HG03354 (cell line): ENCODE data around the gene SLC22A12.

Experiments
- ATAC-seq: cut with Tn5 transposase; IDR thresholded peaks from one replicate; pipeline ENCODE4 v1.9.1; 2021; ENCODE audit warnings: mild to moderate bottlenecking; ENCODE audit not compliant: unreplicated experiment, poor library complexity, severe bottlenecking

The SLC22A12 gene

DNA sequence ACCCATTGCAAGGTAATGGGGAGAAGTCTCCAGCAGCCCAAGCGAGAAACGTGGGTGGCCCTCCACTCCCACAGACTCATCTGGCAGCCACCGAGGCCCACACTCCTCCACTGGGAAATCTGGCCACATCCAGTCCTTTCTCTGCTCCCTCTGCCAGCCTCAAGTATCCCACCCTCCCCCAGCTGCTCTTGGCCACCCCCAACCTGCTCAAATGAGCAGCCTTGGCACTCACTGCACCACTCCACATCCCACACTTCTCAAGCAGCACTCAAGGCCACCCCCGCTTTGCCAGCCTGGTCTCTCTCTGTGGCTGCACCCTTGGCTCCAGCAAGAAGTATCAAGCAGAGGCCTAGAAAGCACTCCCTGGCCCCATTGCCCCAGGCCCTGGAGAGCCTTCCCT, 28.2 kb downstream of the SLC22A12 start:
- no peak for ATAC-seq

DNA sequence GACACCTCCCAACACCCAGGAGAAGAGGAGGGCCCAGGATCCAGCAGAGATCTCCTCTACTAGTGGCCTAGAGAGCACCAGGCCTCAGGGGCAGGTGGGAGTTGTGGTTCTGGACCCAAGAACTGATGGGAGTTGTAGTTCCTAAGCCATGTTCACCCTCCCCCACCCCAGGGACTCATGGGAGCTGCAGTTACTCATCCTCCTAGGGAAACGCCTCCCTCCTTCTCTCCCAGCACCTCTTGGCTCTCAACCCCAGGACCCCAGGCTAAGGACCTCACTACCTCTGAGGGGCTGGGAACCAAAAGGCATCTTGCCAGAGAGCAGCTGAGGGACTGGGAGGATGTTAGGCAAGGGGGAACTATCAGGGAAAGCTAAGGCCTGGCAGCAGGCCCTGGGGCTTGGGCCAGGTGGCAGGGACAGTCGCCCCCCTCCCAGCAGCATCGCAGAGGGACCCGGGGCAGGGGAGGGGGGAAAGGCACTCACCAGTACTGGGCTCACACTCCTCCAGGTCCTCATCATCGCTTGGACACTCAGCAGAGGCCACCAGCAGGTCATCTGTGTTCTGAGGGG, 28.9 kb downstream of the SLC22A12 start:
- ATAC-seq = no peak

- ATAC-seq = no peak
Measured at GRCh38 chr11:64620381-64620971, 29.5 kb downstream of the SLC22A12 start.

GRCh38 chr11:64621283-64622019, 30.4 kb downstream of the SLC22A12 start:
- ATAC-seq = no peak

DNA sequence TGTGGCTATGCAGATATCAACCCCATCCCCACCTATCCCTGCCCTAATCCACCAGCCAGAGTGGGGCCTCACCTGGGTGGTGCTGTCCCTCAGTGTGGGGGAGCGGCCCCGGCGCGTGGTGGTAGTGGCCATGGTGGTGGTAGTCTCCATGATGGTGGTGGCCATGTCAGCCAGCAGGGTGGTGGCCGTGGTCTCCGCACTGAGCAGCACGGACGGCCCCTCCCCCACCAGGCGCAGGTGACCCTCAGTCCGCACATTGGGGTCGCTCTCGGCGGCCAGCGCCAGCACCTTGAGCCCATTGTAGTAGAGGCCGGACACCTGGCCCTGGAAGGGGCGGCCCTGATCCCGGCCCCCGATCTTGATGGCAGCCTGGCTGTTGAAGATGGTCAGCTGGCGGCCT, 31.7 kb downstream of the SLC22A12 start:
- no peak for ATAC-seq

DNA sequence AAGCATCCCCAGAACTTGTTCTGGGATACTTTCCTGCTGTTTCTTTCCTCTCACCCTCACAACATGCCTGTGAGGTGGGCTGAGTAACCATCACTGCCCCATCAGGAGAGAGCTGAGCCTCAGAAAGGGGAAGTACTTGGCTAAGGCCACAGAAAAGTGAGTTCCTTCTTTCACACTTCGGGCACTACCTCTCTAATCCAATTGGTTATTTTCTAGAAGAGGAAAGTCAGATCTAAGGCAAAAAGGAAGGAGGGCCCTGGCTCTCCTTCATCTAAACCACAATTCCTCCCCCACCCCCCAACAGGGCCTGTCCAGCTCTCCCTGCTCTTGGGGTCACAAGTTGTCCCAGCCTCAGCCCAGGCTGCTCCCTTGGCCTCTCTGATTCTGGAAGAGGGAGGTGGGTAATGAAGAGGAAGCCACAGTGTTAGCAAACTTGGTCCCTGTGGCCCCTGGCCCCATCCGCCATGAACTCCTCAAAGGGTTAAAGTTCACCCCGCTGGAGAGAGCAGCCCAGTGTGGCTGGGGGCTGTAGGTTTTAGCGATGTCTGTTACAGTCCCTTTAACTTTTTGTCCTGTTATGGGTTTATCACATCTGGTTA, 34.0 kb downstream of the SLC22A12 start:
- no peak for ATAC-seq

DNA sequence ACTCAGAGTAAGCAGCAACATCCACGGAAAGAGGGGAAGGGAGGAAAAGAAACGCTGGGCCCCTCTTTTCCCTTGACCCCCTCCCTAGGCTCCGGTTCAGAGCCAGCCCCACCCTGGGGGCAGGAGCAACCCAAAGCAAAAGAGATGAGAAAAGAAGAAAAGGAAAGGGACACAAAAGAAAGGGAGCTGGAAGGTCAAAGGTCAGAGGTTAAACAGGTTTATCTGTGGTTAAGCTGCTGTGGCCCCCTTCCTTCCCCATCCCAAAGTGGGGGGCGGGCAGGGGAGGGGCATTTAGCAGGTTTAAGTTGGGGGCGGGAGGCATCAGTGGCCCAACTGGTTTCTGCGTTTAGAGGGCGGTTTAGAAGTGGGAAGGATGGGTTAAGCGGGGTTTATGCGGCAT, 35.6 kb downstream of the SLC22A12 start:
- ATAC-seq = no peak

DNA sequence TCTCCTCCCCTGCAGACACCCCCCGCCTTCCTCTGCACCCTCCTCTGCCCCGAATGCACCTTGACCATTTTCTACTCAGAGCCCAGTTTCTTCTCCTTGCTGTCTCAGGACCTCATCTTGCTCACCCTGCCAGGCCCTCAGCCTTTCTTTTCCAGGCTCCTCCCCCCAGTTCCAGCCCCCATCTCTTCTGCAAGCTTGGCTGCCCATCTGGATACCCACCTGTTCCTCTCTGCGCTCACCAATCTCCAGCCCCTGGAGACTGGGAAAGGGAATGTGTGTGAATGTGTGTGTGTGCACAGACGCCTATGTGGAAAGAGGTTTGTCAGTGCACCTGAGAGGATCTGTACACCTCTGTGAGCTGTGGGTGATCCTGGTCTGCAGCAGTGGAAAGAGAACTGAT, 36.4 kb downstream of the SLC22A12 start:
- no peak for ATAC-seq

GRCh38 chr11:64628596-64628995, 37.6 kb downstream of the SLC22A12 start:
- ATAC-seq = no peak

- no peak for ATAC-seq
Measured at GRCh38 chr11:64629103-64629502, 38.1 kb downstream of the SLC22A12 start.

DNA sequence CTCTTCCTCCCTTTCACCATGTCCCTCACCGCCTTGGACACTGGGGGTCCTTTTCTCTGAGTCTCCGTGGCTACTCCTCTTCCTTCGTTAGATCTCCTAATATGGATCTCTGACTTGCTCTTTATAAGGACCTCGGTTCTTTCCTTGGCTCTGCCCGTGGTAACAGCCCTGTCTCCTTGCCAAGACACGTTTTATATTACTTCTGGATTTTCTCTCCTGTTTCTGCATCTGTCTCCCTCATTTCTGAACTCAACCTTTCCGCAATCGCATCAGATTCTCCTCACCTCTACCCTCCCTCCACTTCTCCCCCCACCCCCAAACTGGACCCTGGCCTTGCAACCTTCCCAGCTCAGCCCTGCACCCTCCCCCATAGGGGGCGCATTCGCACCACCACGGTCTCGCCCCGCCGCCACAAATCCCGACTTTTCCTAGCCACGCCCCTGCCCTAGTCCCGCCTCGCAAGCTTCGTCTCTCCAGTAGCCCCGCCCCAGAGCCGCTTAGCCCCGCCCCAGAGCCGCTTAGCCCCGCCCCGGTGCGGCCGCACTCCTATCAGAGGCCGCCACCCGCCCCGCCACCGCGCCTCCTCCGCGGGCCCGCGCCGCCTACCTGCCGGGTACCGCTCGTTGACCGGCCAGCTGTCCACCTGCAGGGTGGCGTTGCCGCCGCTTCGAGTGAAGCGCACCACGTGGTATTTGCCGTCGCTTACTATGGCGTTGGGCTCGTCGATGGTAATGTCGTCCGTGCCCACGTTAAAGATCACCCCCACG, 39.0 kb downstream of the SLC22A12 start:
- ATAC-seq = no peak

DNA sequence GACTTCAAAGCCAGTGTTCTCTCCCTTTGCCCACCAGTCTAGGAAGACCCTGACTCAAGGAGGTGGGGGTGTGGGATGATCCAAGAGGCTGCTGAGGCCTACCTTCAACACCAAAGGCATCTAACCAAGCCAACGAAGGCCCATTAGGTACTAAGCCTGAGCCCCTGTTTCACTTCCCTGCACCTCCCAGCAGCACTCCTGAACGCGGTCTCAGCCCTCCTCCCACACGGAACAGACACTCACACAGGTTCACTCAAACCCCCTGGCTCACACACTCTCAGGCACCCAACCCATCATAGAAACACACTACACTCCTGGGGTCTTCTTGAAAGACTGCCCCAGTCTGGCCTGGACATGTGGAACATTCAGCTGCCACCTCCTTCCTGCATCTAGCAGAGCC, 40.7 kb downstream of the SLC22A12 start:
- no peak for ATAC-seq

DNA sequence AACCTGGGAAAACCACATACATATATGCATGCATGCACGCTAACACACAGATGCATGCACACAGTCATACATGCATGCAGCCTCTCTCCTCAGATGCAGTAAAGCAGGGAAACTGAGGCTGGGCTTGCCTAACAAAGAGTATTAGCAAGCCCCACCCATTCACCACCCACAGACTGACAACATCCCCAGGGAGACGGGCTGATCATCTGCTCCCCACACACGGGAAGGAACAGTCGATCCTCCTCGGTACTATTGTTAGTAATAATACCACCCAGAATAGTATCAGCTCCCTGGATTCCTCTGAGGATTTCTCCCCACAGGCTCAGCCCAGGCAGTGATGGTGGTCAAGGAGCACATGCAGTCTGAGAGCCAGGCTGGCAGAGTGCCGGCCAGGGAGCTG, 41.2 kb downstream of the SLC22A12 start:
- ATAC-seq = no peak

DNA sequence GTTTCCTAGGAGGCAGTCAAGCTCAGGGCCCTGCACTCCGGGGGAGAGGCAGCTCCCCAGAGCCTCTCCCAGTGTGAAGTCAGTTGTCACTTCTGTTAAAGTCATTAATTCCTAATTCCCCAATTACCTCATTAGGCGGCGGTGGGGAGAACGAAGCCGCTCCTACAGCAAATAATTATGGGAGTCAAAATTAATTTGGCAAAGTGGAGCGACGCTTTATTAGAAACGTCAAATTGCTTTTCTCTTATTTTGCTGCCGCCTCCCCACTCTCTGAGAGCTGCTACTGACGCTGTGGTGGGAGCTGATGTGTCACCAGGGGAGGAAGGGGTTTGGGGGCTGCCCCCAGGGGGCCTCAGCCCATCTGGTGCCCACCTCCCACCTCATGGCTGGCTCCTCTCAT, 41.6 kb downstream of the SLC22A12 start:
- ATAC-seq = no peak

DNA sequence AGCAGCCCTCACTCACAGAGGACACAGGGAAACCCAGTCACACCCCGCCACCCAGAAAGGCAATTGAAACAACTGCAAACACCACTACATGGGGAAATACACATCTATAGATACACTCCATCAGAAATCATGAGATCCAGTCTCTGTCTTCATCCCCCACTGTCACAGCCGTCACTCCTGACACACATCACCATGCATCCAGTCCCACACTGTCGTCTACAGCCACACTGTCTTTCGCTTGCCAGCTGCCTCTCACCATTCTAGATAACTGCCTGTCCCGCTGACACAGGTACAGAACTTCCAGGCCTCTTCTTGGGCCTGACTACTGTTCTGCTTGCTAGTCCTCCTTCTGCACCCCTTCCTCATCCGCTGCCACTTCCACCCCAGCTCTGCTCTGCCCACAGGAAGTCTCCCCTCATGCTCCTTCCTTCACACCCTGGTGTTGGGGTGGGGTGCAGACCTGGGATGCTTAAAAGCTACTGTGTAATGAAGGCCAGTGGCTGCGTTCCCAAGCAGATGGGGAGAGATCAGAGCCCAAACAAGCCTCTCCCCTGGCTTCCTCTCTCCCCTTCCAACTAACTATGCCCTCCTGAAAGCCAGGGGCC, 42.6 kb downstream of the SLC22A12 start:
- ATAC-seq = no peak

GRCh38 chr11:64637334-64638017, 46.5 kb downstream of the SLC22A12 start:
- no peak for ATAC-seq

GRCh38 chr11:64638018-64638665, 47.1 kb downstream of the SLC22A12 start:
- ATAC-seq = no peak

DNA sequence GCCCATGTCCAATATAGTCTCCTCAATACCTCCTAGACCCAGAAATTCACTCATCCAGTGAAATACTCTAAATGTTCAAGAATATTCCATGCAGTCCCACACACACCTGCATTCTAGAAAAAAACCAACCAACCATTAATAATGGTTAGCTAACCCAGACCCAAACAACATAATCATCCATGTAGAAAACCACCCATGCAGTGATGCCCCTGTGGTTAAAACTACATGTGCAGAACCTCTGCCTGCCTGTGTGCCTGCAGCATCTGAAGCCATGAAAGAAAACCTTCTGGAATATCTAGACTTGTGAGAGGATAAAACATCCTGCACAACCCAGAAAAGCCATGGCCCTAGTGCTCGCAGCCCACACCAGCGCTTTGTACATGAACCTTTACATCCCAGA, 47.8 kb downstream of the SLC22A12 start:
- no peak for ATAC-seq

DNA sequence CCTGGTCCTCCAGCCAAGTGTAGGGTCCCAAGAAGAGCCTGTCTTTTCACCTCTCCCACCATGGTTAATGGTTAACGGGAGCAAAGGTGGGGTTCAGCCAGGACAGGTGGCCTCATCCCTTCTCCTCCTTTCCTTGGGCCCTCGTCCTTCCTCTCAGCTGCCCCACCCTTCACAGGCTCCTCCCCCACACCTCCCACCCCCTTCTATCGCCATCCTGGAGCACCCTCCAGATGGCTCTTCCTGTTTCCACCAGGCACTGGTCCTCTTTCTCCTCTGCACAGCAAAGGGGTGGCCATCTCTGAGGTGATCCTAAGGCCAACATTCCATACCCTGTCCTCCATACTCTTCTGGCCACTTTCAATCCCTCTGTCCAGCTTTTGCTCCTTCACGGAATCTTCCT, 48.9 kb downstream of the SLC22A12 start:
- no peak for ATAC-seq
